Hair follicle dermal papilla cell (primary cell): ENCODE measurements around the gene MED15. TPM values are rescaled to one million over a fixed set of nuclear protein-coding genes. Genes with fewer than 3 reads are reported as not detected.

ENCODE experiments used
- small RNA-seq: library from RNA; depleted of rRNA; stranded (forward); fragments of <200 nt; gene quantifications from one replicate; pipeline ENCODE3, GENCODE V24; 2012
- total RNA-seq: library from RNA; depleted of rRNA; stranded (reverse); fragments of >200 nt; gene quantifications from 2 replicates; pipeline ENCODE4 v1.2.3, GENCODE V29; 2012

The MED15 gene
- total RNA-seq = 64.4 and 68.8 TPM in 2 replicates

DNA sequence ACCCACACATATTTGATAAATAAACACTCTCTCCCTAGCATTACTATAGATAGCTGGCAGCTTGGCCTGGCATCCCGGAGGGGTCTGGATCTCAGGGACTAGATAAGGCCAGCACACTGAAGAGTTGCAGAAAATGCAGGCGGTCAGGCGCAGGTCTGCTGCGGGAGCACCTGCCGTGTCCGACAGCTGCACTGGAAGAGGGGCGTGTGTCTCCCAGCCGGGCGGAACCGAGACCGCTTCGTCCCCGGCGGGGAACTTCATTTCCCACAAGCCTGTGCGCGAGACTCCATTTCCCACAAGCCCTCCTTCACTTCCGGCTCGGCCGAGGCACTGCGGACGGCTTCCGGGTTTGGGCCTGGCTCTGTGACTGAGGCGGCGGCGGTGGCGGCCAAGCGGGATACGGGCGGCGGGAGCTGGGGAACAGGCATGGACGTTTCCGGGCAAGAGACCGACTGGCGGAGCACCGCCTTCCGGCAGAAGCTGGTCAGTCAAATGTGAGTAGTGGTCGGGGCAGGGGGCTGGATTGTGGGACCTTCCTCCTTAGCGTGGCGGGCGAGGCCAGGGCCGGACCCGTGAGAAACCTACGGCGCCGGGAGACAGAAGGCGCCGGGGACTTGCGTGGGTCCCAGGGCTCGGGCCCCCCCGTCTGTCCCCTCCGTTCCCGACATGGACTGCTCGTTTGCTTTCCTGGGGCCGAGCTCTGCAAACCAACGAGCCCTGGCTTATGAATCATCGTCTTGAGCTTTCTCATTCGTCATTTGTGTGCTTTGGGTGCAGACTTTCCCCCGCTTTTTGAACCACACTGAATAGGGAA lies at the start of gene MED15:
TSS of gene MED15 (plus strand) at position 358 of the 814 bp plus-strand sequence. CDS start at position 427, 69 bp downstream.

GRCh38 chr22:20494978-20495860 lies 12.2 kb upstream of the MED15 start, which contains the start of gene KLHL22:
Gene KLHL22 (minus strand): TSS chr22:20495795. CDS start chr22:20489211, 6,584 bp downstream.

Small RNAs within 50 kb of the gene (small RNA-seq; reads per million reads assigned to genes)
- gene IGLL4P = not detected
- gene RF00019 = not detected
- gene RN7SL812P = not detected
- gene RNY1P9 = not detected

Other genes with a start within 250 kb of the MED15 start
- 0.16 TPM in 1 of 2 replicates, not detected in the other for gene RTN4R, start 239.3 kb upstream of the MED15 start, total RNA-seq
- gene DGCR6L, start 187.6 kb upstream of the MED15 start, total RNA-seq = 45.4 and 58.2 TPM in 2 replicates
- 7.9 and 9.2 TPM in 2 replicates for gene ZNF74, start 113.5 kb upstream of the MED15 start, total RNA-seq
- 38.5 and 40.1 TPM in 2 replicates for gene SCARF2, start 69.8 kb upstream of the MED15 start, total RNA-seq
- 55.0 and 61.0 TPM in 2 replicates for gene KLHL22, start 11.8 kb upstream of the MED15 start, total RNA-seq